ENCODE results near the gene HDGFL3.
"Not testable (repeated sequence)": the region's sequence is repeated elsewhere in the genome, so short reads cannot be mapped to it uniquely, and the experiment has no call there.

Gene HDGFL3

DNA sequence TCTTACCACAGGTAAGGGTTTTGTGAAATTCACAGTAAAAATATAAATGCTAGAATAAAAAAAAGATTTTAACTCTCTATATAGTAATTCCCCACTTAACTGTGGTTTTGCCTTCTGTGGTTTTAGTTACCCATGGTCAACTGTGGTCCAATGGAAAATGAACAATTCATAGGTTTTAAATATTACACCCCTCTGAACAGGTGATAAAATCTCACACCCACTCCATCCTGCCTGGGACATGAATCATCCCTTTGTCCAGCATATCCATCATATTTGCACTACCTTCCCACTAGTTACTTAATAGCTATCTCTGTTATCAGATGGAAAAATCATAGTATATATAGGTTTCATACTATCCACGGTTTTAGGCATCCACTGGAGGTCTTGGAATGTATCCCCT lies 49.2 kb downstream of the HDGFL3 start:
- Histone ChIP-seq H3K9ac (ENCODE audit: low read length) (no peak overlapping the region), H3K4me1 (ENCODE audit: low read length) (no peaks in the 10 kb centered on the region), H3K36me3 (replicated peaks; ENCODE audit: low read depth, low read length) (peaks cover 4% of the 10 kb centered on the region), H3K27ac (ENCODE audit: low read length) (no peak overlapping the region), H3K4me2 (ENCODE audit: low read length) (no peak overlapping the region), H2AFZ (ENCODE audit: low read depth, low read length) (no peak overlapping the region), H3K79me2 (ENCODE audit: low read length) (no peaks in the 10 kb centered on the region), H3K4me3 (ENCODE audit: low read length) (no peak overlapping the region), H3K27me3 (ENCODE audit: low read depth, low read length) (no peaks in the 10 kb centered on the region), H3K9me3 (ENCODE audit: insufficient read depth, low read length) (no peaks in the 10 kb centered on the region), H4K20me1 (ENCODE audit: insufficient read depth, low read length) (no peaks in the 10 kb centered on the region)
- TF ChIP-seq, protein P1, sequence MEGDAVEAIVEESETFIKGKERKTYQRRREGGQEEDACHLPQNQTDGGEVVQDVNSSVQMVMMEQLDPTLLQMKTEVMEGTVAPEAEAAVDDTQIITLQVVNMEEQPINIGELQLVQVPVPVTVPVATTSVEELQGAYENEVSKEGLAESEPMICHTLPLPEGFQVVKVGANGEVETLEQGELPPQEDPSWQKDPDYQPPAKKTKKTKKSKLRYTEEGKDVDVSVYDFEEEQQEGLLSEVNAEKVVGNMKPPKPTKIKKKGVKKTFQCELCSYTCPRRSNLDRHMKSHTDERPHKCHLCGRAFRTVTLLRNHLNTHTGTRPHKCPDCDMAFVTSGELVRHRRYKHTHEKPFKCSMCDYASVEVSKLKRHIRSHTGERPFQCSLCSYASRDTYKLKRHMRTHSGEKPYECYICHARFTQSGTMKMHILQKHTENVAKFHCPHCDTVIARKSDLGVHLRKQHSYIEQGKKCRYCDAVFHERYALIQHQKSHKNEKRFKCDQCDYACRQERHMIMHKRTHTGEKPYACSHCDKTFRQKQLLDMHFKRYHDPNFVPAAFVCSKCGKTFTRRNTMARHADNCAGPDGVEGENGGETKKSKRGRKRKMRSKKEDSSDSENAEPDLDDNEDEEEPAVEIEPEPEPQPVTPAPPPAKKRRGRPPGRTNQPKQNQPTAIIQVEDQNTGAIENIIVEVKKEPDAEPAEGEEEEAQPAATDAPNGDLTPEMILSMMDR (IDR thresholded peaks at IDR 0.05; ENCODE audit: low read depth, low read length): no peak
- no peak for TF ChIP-seq EZH2phosphoT487 (IDR thresholded peaks at IDR 0.05; ENCODE audit: low read depth)

DNA sequence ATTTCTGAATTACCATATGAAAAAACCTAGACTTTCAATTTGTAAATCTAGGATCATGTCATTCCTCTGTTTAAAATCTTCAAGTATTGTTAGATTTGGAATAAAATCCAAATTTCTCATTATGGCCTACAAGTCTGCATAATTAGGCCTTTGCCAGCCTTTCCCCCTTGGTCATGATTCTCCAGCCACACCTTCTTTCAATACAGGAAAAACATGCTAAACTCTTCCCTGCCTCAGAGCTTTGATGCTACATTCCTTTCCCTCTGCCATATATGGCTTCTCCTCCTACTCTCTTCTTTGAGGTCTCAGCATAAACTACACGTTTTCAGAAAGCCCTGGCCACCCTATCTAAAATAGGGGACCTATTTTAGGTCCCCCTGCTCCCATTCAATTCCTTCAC lies 51.7 kb downstream of the HDGFL3 start:
- H3K9ac ChIP-seq (ENCODE audit: low read length): no peak overlapping the region
- no peak overlapping the region for H3K4me3 ChIP-seq (ENCODE audit: low read length)
- H4K20me1 ChIP-seq (ENCODE audit: insufficient read depth, low read length): no peaks in the 10 kb centered on the region
- H3K9me3 ChIP-seq (ENCODE audit: insufficient read depth, low read length): no peaks in the 10 kb centered on the region
- H3K27ac ChIP-seq (ENCODE audit: low read length): no peak overlapping the region
- peaks cover 7% of the 10 kb centered on the region; the same call in 1 of the 2 replicates for H3K4me1 ChIP-seq (ENCODE audit: low read length)
- H3K4me2 ChIP-seq (ENCODE audit: low read length): no peak overlapping the region
- no peak overlapping the region for H2AFZ ChIP-seq (ENCODE audit: low read depth, low read length)
- H3K36me3 ChIP-seq (replicated peaks; ENCODE audit: low read depth, low read length): peaks cover 6% of the 10 kb centered on the region
- no peaks in the 10 kb centered on the region for H3K27me3 ChIP-seq (ENCODE audit: low read depth, low read length)
- TF ChIP-seq EZH2phosphoT487 (IDR thresholded peaks at IDR 0.05; ENCODE audit: low read depth): no peak
- TF ChIP-seq, protein P1 (IDR thresholded peaks at IDR 0.05; ENCODE audit: low read depth, low read length): no peak
- no peaks in the 10 kb centered on the region for H3K79me2 ChIP-seq (ENCODE audit: low read length)

DNA sequence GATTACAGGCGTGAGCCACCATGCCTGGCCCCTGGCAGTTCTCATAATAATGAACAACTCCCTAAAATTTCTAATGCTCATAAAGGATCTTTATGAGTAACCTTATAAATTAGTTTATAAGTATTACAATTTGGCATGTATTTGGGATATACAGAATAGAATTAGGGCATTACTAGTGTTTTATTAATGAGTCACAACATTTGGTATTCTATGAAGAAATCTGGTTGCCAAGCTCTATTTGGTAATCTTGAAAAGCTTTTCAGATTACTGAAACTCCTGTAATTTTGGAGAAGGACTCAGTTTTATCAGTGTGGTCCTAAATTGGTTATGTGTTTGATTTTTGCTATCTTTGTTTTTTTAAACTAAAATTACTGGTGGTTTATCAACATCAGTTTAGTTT lies 54.3 kb downstream of the HDGFL3 start:
- Histone ChIP-seq H3K79me2 (ENCODE audit: low read length) (no peaks in the 10 kb centered on the region), H3K9ac (ENCODE audit: low read length) (no peak overlapping the region), H3K4me1 (ENCODE audit: low read length) (peaks cover 7% of the 10 kb centered on the region; the same call in 1 of the 2 replicates), H3K36me3 (replicated peaks; ENCODE audit: low read depth, low read length) (peaks cover 10% of the 10 kb centered on the region), H3K4me3 (ENCODE audit: low read length) (no peak overlapping the region), H3K9me3 (ENCODE audit: insufficient read depth, low read length) (no peaks in the 10 kb centered on the region), H3K27me3 (ENCODE audit: low read depth, low read length) (no peaks in the 10 kb centered on the region), H2AFZ (ENCODE audit: low read depth, low read length) (no peak overlapping the region), H3K27ac (ENCODE audit: low read length) (no peak overlapping the region), H3K4me2 (ENCODE audit: low read length) (no peak overlapping the region), H4K20me1 (ENCODE audit: insufficient read depth, low read length) (no peaks in the 10 kb centered on the region)
- TF ChIP-seq EZH2phosphoT487 (IDR thresholded peaks at IDR 0.05; ENCODE audit: low read depth): no peak
- TF ChIP-seq, protein P1 (IDR thresholded peaks at IDR 0.05; ENCODE audit: low read depth, low read length): no peak

DNA sequence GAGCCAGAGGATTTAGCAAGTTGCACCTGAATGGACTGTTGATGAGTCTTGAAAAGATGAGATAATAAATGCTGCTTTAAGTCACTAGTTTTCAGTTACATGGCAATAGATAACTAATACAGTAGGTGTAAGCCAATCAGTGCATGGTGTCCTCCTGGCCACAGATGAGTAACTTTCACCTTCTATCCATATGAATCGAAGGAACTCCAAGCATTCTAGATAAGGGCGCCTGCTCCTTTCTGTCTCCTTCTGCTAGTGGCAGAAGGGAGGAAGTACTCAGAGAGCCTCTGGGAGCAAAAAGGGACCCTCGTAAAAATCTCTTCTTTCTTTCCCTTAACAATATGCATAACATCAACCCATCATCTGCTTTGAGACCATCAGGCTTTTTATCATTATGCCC lies 62.9 kb downstream of the HDGFL3 start:
- no peaks in the 10 kb centered on the region for H3K4me1 ChIP-seq (ENCODE audit: low read length)
- no peak overlapping the region for H3K27ac ChIP-seq (ENCODE audit: low read length)
- H3K27me3 ChIP-seq (ENCODE audit: low read depth, low read length): no peaks in the 10 kb centered on the region
- H3K36me3 ChIP-seq (replicated peaks; ENCODE audit: low read depth, low read length): peaks cover 19% of the 10 kb centered on the region
- no peak overlapping the region for H3K4me2 ChIP-seq (ENCODE audit: low read length)
- TF ChIP-seq EZH2phosphoT487 (IDR thresholded peaks at IDR 0.05; ENCODE audit: low read depth): no peak
- TF ChIP-seq, protein P1 (IDR thresholded peaks at IDR 0.05; ENCODE audit: low read depth, low read length): no peak
- H3K79me2 ChIP-seq (ENCODE audit: low read length): no peaks in the 10 kb centered on the region
- no peaks in the 10 kb centered on the region for H3K9me3 ChIP-seq (ENCODE audit: insufficient read depth, low read length)
- no peak overlapping the region for H3K9ac ChIP-seq (ENCODE audit: low read length)
- H4K20me1 ChIP-seq (ENCODE audit: insufficient read depth, low read length): no peaks in the 10 kb centered on the region
- H3K4me3 ChIP-seq (ENCODE audit: low read length): no peak overlapping the region
- no peak overlapping the region for H2AFZ ChIP-seq (ENCODE audit: low read depth, low read length)

DNA sequence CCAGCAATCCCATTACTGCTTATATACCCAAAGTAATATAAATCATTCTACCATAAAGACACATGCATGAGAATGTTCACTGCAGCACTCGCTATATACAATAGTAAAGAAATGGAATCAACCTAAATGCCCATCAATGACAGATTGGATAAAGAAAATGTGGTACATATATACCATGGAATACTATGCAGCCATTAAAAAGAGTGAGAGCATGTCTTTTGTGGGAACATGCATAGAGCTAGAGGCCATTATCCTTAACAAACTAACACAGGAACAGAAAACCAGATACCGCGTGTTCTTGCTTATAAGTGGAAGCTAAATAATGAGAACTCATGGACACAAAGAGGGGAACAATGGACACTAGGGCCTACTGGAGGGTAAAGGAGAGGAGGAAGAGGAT lies 65.5 kb downstream of the HDGFL3 start:
- not testable (repeated sequence) for H3K27ac ChIP-seq (ENCODE audit: low read length); H3K27me3 ChIP-seq (ENCODE audit: low read depth, low read length); H3K4me1 ChIP-seq (ENCODE audit: low read length); H3K4me2 ChIP-seq (ENCODE audit: low read length); H3K79me2 ChIP-seq (ENCODE audit: low read length); H2AFZ ChIP-seq (ENCODE audit: low read depth, low read length); H3K9ac ChIP-seq (ENCODE audit: low read length); H3K9me3 ChIP-seq (ENCODE audit: insufficient read depth, low read length); H3K4me3 ChIP-seq (ENCODE audit: low read length); H4K20me1 ChIP-seq (ENCODE audit: insufficient read depth, low read length)
- H3K36me3 ChIP-seq (replicated peaks; ENCODE audit: low read depth, low read length): peaks cover 12% of the 10 kb centered on the region

All from OCI-LY3 (cell line).